B cell (primary cell): ENCODE results near the gene TRIO. TPM values are rescaled to one million over a fixed set of nuclear protein-coding genes. Genes with fewer than 3 reads are reported as not detected.

Source experiments
- ATAC-seq: fragments of 200-7000 bp; cut with Tn5 transposase; one replicate; pipeline ENCODE4 v1.10.0; 2021; ENCODE audit warnings: low read depth, mild to moderate bottlenecking, moderate number of reproducible peaks, moderate library complexity
- CTCF ChIA-PET: fragments of 350-600 bp; sonication (Branson Sonifier 250); formaldehyde crosslinking; loops from one replicate; lab custom pipeline; 2021; ENCODE audit warnings: antibody characterized with exemption, inconsistent platforms; lab: Charles Lee
- POLR2A ChIA-PET: fragments of 350-600 bp; sonication (Branson Sonifier 250); formaldehyde crosslinking; loops from one replicate; lab custom pipeline; 2021; ENCODE audit warnings: antibody characterized with exemption; lab: Charles Lee
- DNase-seq: peaks from one replicate; pipeline ENCODE4 v3.0.0; 2013
- H2AFZ ChIP-seq: 2 replicates; pipeline ENCODE4 v1.6.1; 2012; ENCODE audit warnings: mild to moderate bottlenecking, low read depth, low read length; ENCODE audit not compliant: insufficient read depth, poor library complexity, severe bottlenecking
- H3K27ac ChIP-seq, 2 donors: 1 replicate in 1 of 2; 2 replicates in 1 of 2; pipeline ENCODE4 v1.5.1; 2012 to 2013; ENCODE audit warnings: low read length in 2 of 2, mild to moderate bottlenecking in 2 of 2, moderate library complexity in 1 of 2
- H3K27me3 ChIP-seq, 4 experiments: fragments of 200-600 bp in 1 of 4; sonication (generic) in 1 of 4; replicated peaks in 1 of 4; 1 replicate in 2 of 4; 2 replicates in 2 of 4; pipeline versions ENCODE4 v1.6.1 to v1.7.0; 2013 to 2016; ENCODE audit warnings: low read length in 3 of 4, mild to moderate bottlenecking in 2 of 4, mixed read lengths in 1 of 4, moderate library complexity in 1 of 4; ENCODE audit not compliant: insufficient read depth in 4 of 4, control insufficient read depth in 3 of 4; ENCODE audit errors: control extremely low read depth in 1 of 4
- H3K36me3 ChIP-seq, 2 experiments: replicated peaks in 1 of 2; 1 replicate in 1 of 2; 2 replicates in 1 of 2; pipeline versions ENCODE4 v1.6.1 to v1.7.1; 2013; ENCODE audit warnings: low read length in 1 of 2; ENCODE audit not compliant: insufficient read depth in 2 of 2, control insufficient read depth in 1 of 2; ENCODE audit errors: control extremely low read depth in 1 of 2, extremely low read depth in 1 of 2
- H3K4me1 ChIP-seq, 2 donors: fragments of 200-600 bp in 1 of 2; sonication (generic) in 1 of 2; 1 replicate in 1 of 2; 2 replicates in 1 of 2; pipeline versions ENCODE4 v1.5.1 to v1.6.1; 2013 to 2017; ENCODE audit warnings: low read length in 2 of 2; ENCODE audit not compliant: control insufficient read depth in 2 of 2, insufficient read depth in 2 of 2
- H3K4me2 ChIP-seq: replicated peaks from 2 replicates; pipeline ENCODE3; 2012; ENCODE audit warnings: mild to moderate bottlenecking, low read depth, low read length; ENCODE audit not compliant: poor library complexity, severe bottlenecking
- H3K4me3 ChIP-seq, 5 experiments: fragments of 200-600 bp in 1 of 5; sonication (generic) in 1 of 5; 1 replicate in 3 of 5; 2 replicates in 2 of 5; pipeline versions ENCODE4 v1.5.1 to v1.7.0; 2011 to 2016; ENCODE audit warnings: low read length in 4 of 5, mild to moderate bottlenecking in 4 of 5, low read depth in 2 of 5, control low read depth in 1 of 5, moderate library complexity in 1 of 5; ENCODE audit not compliant: insufficient read depth in 1 of 5; ENCODE audit errors: control extremely low read depth in 1 of 5, extremely low read depth in 1 of 5
- H3K79me2 ChIP-seq: fragments of 200-600 bp; sonication (generic); one replicate; pipeline ENCODE4 v1.6.0; 2016; ENCODE audit warnings: low read length; ENCODE audit not compliant: control insufficient read depth, insufficient read depth
- H3K9ac ChIP-seq: fragments of 200-600 bp; sonication (generic); 2 replicates; pipeline ENCODE4 v1.6.1; 2017; ENCODE audit warnings: mild to moderate bottlenecking, low read length, moderate library complexity
- H3K9me3 ChIP-seq, 3 donors: one replicate each; pipeline versions ENCODE4 v1.6.1 to v1.7.1; 2013; ENCODE audit warnings: low read length in 2 of 3; ENCODE audit not compliant: control insufficient read depth in 2 of 3, insufficient read depth in 1 of 3; ENCODE audit errors: control extremely low read depth in 1 of 3
- H4K20me1 ChIP-seq: 2 replicates; pipeline ENCODE4 v1.6.0; 2012; ENCODE audit warnings: mild to moderate bottlenecking, low read length; ENCODE audit not compliant: insufficient read depth, control insufficient read depth, poor library complexity, severe bottlenecking
- H3K27ac Mint-ChIP-seq: one replicate; pipeline ENCODE4 v1.8.0; 2021; ENCODE audit warnings: mixed read lengths
- H3K27me3 Mint-ChIP-seq: one replicate; pipeline ENCODE4 v1.8.0; 2021; ENCODE audit warnings: mixed read lengths
- H3K4me1 Mint-ChIP-seq: one replicate; pipeline ENCODE4 v1.8.0; 2021; ENCODE audit warnings: mixed read lengths
- H3K4me3 Mint-ChIP-seq: one replicate; pipeline ENCODE4 v1.8.0; 2021; ENCODE audit warnings: mixed read lengths
- H3K9me3 Mint-ChIP-seq: one replicate; pipeline ENCODE4 v1.8.0; 2022; ENCODE audit warnings: mixed read lengths; ENCODE audit not compliant: insufficient read depth
- EZH2 ChIP-seq: IDR thresholded peaks from 2 replicates; pipeline ENCODE4 v1.6.1; 2012; ENCODE audit warnings: borderline replicate concordance, low read depth, mild to moderate bottlenecking, moderate library complexity, low read length; ENCODE audit not compliant: insufficient read depth, poor library complexity, severe bottlenecking
- WGBS: methylation state at CpG from one replicate; pipeline ENCODE4 v1.1.5; 2013; ENCODE audit warnings: missing lambda C conversion rate; ENCODE audit not compliant: insufficient coverage; 5-methylcytosine and 5-hydroxymethylcytosine counted together
- intact Hi-C: fragments of 100-400 bp; cut with micrococcal nuclease; formaldehyde crosslinking; loops from one replicate; pipeline ENCODE4 v1.10.0; 2022
- polyA plus RNA-seq: library from polyadenylated mRNA; depleted of rRNA; stranded (reverse); fragments of >200 nt; gene quantifications from 2 replicates; pipeline ENCODE4 v1.2.3, GENCODE V29; 2012
- total RNA-seq, 2 donors: library from RNA; stranded (reverse); fragments of 120-200 nt in 1 of 2; gene quantifications; 1 replicate in 1 of 2; 2 replicates in 1 of 2; pipeline versions ENCODE4 v1.2.3 to v1.2.4, GENCODE V29; 2013 to 2022
- TF ChIP-seq, protein P1 (sequence below): fragments of 200-600 bp; IDR thresholded peaks from one replicate; pipeline ENCODE4 v1.8.0; 2022; ENCODE audit warnings: antibody characterized with exemption, mild to moderate bottlenecking

The TRIO gene
- total and polyA plus RNA-seq, 2 donors (not counting 1 experiment from before 2014, with no cell fraction given), result 90.5 to 479 TPM

DNA sequence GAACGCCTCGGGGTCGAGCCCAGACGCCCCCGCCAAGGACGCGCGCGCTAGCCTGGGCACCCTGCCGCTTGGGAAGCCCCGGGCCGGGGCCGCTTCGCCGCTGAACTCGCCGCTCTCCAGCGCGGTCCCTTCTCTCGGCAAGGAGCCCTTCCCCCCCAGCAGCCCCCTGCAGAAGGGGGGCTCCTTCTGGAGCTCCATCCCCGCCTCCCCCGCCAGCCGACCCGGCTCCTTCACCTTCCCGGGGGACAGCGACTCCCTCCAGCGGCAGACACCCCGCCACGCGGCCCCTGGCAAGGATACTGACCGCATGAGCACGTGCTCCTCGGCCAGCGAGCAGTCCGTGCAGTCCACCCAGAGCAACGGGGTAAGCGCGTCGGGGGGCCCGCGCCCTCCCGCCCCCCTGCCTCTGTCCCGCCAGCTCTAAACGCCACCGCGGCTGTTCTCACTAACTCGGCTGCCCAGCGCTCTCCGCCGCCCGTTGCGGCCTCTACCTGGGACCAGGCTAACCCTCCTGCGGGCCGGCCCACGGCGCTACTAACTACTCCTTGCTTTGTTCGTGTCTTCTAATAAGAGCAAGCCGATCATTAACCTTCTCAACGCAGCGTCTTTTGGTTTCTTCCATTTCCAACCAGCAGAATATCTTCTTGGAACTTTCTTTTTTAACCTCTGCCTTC lies 344.9 kb downstream of the TRIO start:
- Histone ChIP-seq H3K4me3 (no peak overlapping the region), H3K4me1 (no peaks in the 10 kb centered on the region), H3K27me3 (no peaks in the 10 kb centered on the region), H3K9me3 (peaks cover 0 to 7% (median 0%) of the 10 kb centered on the region in 3 donors), H3K4me2 (no peak overlapping the region), H3K9ac (no peak overlapping the region), H3K36me3 (peaks cover 6 to 83% of the 10 kb centered on the region in 2 experiments), H3K79me2 (no peaks in the 10 kb centered on the region), H3K27ac (no peak overlapping the region), H4K20me1 (no peaks in the 10 kb centered on the region), H2AFZ (no peak overlapping the region)
- no peak for TF ChIP-seq EZH2
- TF ChIP-seq, protein P1, sequence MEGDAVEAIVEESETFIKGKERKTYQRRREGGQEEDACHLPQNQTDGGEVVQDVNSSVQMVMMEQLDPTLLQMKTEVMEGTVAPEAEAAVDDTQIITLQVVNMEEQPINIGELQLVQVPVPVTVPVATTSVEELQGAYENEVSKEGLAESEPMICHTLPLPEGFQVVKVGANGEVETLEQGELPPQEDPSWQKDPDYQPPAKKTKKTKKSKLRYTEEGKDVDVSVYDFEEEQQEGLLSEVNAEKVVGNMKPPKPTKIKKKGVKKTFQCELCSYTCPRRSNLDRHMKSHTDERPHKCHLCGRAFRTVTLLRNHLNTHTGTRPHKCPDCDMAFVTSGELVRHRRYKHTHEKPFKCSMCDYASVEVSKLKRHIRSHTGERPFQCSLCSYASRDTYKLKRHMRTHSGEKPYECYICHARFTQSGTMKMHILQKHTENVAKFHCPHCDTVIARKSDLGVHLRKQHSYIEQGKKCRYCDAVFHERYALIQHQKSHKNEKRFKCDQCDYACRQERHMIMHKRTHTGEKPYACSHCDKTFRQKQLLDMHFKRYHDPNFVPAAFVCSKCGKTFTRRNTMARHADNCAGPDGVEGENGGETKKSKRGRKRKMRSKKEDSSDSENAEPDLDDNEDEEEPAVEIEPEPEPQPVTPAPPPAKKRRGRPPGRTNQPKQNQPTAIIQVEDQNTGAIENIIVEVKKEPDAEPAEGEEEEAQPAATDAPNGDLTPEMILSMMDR, result no peak
- no peak overlapping the region for H3K27ac Mint-ChIP-seq
- no peak for ATAC-seq
- no peaks in the 10 kb centered on the region for H3K9me3 Mint-ChIP-seq
- ChIA-PET CTCF (no interaction called here), POLR2A (no interaction called here)
- H3K4me1 Mint-ChIP-seq, result no peaks in the 10 kb centered on the region
- intact Hi-C loops, result loop anchor here (10.0 kb wide), 1 partner anchor 157 kb away; no protein-coding TSS in a partner anchor
- WGBS, result over 99% methylated on average over 60 of the region's 60 CpGs
- no peaks in the 10 kb centered on the region for H3K27me3 Mint-ChIP-seq
- H3K4me3 Mint-ChIP-seq, result no peak overlapping the region
- DNase-seq, result no peak

DNA sequence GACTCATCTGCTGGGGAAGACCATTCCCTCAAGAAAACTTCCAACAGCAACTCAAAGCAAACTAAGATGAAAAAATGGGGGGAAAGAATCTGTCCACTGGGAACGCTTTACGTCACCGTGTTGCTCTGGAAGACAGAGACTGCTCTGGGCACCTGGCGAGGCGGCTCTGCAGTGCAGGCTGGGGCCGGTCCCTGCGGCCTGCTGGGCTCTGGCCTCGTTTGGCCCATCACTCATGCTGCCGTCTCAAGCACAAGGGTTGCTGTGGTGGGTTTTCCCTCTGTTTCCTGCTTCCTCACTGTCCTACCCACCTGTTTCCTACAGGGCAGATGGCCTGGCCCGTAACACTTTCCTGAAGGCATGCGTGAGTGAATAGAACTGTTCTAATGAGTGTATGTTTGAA lies 345.6 kb downstream of the TRIO start:
- H3K79me2 ChIP-seq, result no peaks in the 10 kb centered on the region

More for the DNA sequence above, 345.6 kb downstream of the TRIO start:
- no peak for TF ChIP-seq EZH2
- TF ChIP-seq, protein P1, result no peak
- no peak overlapping the region for H3K9ac ChIP-seq
- no peak overlapping the region for H3K27ac ChIP-seq
- 45% methylated on average over 9 of the region's 11 CpGs for WGBS
- H3K4me2 ChIP-seq, result no peak overlapping the region
- ATAC-seq, result no peak
- ChIA-PET POLR2A (no interaction called here), CTCF (no interaction called here)
- H3K9me3 Mint-ChIP-seq, result no peaks in the 10 kb centered on the region
- H2AFZ ChIP-seq, result no peak overlapping the region
- intact Hi-C loops, result loop anchor here (10.0 kb wide), 1 partner anchor 156 kb away; no protein-coding TSS in a partner anchor
- H3K27me3 Mint-ChIP-seq, result no peaks in the 10 kb centered on the region
- no peak overlapping the region for H3K27ac Mint-ChIP-seq
- peaks cover 8 to 84% of the 10 kb centered on the region in 2 experiments for H3K36me3 ChIP-seq
- peaks cover 0 to 7% (median 0%) of the 10 kb centered on the region in 3 donors for H3K9me3 ChIP-seq
- no peaks in the 10 kb centered on the region for H3K4me1 ChIP-seq
- H3K4me3 ChIP-seq, result no peak overlapping the region
- no peaks in the 10 kb centered on the region for H3K4me1 Mint-ChIP-seq
- no peaks in the 10 kb centered on the region for H4K20me1 ChIP-seq
- DNase-seq, result no peak
- no peaks in the 10 kb centered on the region for H3K27me3 ChIP-seq
- no peak overlapping the region for H3K4me3 Mint-ChIP-seq
